Large intestine (tissue), 1 donor: Measurements from ENCODE around the gene HTR3D. TPM values are rescaled to one million over a fixed set of nuclear protein-coding genes. Genes with fewer than 3 reads are reported as not detected.

Experiments used
- polyA plus RNA-seq: library from polyadenylated mRNA; unstranded; fragments of 120-200 nt; gene quantifications from one replicate; pipeline ENCODE4 v1.2.1, GENCODE V29; 2013

Gene HTR3D
- polyA plus RNA-seq, 1 donor = not detected

Other genes with a start within 250 kb of the HTR3D start
- 1.5 TPM for gene MAP6D1, start 206.2 kb upstream of the HTR3D start, polyA plus RNA-seq
- gene PARL, start 146.9 kb upstream of the HTR3D start, polyA plus RNA-seq = 42.1 TPM
- gene ABCC5, start 13.9 kb upstream of the HTR3D start, polyA plus RNA-seq = 23.3 TPM
- not detected for gene HTR3C, start 21.3 kb downstream of the HTR3D start, polyA plus RNA-seq
- gene HTR3E, start 65.3 kb downstream of the HTR3D start, polyA plus RNA-seq = 0.03 TPM
- gene EIF2B5, start 103.6 kb downstream of the HTR3D start, polyA plus RNA-seq = 46.5 TPM
- gene DVL3, start 123.6 kb downstream of the HTR3D start, polyA plus RNA-seq = 81.0 TPM
- gene AP2M1, start 143.1 kb downstream of the HTR3D start, polyA plus RNA-seq = 286 TPM
- gene ABCF3, start 154.5 kb downstream of the HTR3D start, polyA plus RNA-seq = 72.3 TPM
- 18.6 TPM for gene VWA5B2, start 197.8 kb downstream of the HTR3D start, polyA plus RNA-seq
- gene ALG3, start 217.2 kb downstream of the HTR3D start, polyA plus RNA-seq = 74.6 TPM
- 5.3 TPM for gene EEF1AKMT4, start 217.9 kb downstream of the HTR3D start, polyA plus RNA-seq
- gene CAMK2N2, start 229.8 kb downstream of the HTR3D start, polyA plus RNA-seq = 0.72 TPM
- 1.4 TPM for gene ECE2, start 244.3 kb downstream of the HTR3D start, polyA plus RNA-seq